Measurements from ENCODE around the gene HOXA11.

GRCh38 chr7:27177795-27178320, 7.2 kb downstream of the HOXA11 start:
- TF ChIP-seq CTCF (IDR thresholded peaks at IDR 0.05 in 4 of 5, conservative IDR thresholded peaks at IDR 0.05 in 1 of 5) (no peak), POLR2A (IDR thresholded peaks at IDR 0.05) (no peak)

Measured in gastrocnemius medialis (tissue), 4 donors.